ENCODE data around the gene ACSF3.
A peak's percentile ranks its signal among the peaks of the same experiment; 100 is the strongest.

The ACSF3 gene

DNA sequence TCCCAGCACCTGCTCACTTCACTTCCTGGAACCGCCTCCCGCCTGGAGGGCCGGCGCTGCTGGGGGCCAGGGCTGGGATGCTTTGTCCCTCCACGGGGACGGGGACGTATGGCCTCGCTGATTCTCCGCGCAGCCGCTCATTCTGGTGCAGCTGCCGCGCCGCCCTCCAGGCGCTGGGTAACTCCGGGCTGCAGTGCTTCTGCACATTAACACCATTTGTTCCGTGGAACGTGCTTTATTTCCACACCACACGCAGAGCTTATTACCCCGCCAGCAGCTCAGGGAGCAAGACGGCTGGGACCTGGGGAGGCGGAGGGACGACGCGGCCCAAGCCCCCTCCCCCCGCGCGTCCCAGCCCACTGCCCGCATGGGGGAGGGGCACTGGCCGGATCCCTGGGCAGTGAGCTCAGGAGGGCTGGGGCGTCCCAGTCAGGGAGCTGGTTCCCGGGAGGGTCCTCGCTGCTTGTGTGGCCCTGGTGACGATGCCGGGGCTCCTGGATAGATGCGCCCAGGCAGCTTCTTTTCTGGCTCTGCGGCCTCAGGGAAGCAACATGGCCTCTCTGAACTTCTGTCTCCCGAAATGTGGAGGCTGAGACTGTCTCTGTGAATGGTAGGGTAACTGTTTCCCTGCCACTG lies 45.4 kb upstream of the ACSF3 start:
- TF ChIP-seq, protein P1, sequence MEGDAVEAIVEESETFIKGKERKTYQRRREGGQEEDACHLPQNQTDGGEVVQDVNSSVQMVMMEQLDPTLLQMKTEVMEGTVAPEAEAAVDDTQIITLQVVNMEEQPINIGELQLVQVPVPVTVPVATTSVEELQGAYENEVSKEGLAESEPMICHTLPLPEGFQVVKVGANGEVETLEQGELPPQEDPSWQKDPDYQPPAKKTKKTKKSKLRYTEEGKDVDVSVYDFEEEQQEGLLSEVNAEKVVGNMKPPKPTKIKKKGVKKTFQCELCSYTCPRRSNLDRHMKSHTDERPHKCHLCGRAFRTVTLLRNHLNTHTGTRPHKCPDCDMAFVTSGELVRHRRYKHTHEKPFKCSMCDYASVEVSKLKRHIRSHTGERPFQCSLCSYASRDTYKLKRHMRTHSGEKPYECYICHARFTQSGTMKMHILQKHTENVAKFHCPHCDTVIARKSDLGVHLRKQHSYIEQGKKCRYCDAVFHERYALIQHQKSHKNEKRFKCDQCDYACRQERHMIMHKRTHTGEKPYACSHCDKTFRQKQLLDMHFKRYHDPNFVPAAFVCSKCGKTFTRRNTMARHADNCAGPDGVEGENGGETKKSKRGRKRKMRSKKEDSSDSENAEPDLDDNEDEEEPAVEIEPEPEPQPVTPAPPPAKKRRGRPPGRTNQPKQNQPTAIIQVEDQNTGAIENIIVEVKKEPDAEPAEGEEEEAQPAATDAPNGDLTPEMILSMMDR (conservative IDR thresholded peaks at IDR 0.05; ENCODE audit: low read length): no peak
- no peak overlapping the region for H3K4me3 ChIP-seq (ENCODE audit: low read length)
- DNase-seq (ENCODE audit: low read depth): no peak

DNA sequence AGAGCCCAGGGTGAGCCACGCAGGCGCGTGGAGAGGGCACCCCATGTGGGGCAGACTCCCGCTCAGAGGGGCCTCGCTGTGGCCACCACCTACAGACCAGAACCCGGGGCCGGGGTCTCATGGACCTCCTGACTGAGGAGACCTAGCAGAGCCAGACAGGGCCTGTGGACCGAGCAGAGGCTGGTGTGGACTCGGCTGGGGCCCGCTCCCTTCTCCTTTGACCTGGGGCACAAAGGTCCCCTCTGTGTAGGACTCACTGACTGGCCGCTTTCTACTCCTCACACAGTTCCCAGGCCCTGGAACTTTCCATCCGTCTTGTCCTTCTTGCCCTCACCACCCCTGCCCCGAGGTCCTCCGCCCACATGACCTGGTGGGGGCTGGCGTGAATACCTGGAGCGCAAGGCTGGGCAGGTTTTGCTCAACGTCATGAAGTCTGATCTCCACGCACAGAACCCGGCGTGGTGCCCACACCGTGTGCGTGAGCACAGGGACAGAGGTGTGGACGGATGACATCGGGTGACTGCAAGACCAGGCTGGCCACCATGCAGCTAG lies 44.7 kb upstream of the ACSF3 start:
- TF ChIP-seq, protein P1 (conservative IDR thresholded peaks at IDR 0.05; ENCODE audit: low read length): no peak
- DNase-seq (ENCODE audit: low read depth): no peak
- no peak overlapping the region for H3K4me3 ChIP-seq (ENCODE audit: low read length)

DNA sequence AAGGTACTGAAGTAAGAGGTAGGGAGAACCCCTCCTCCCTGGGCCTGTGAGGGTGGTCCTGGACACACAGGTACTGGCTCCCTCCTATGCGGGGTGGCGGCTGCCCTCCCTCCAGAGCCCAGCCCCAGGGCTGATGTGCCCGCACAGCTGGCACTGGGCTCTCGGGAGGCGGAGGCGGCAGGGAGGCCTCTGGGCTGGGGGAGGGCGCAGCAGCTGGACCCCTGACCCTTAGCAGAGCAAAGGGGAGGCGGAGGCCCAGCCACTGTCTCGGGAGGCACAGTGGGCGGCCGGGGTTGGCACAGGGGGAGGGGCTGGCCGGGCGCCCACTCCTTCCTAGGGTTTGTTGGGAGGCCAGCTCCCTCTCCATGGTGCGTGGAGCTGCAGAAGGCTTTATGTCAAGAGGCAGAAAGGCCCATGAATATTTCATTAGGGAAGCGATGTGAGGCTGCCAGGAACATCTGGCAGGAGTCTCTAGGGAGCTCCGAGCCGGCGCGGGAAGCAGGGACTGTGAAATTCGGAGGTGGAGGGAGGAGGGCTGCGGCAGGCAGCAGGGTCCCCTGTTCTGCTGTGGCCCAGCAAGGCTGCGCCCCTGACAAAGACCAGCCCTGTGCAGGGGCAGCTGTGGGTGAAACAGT lies 44.1 kb upstream of the ACSF3 start:
- peak; percentile 13 for DNase-seq (ENCODE audit: low read depth)
- TF ChIP-seq, protein P1 (conservative IDR thresholded peaks at IDR 0.05; ENCODE audit: low read length): no peak
- no peak overlapping the region for H3K4me3 ChIP-seq (ENCODE audit: low read length)

DNA sequence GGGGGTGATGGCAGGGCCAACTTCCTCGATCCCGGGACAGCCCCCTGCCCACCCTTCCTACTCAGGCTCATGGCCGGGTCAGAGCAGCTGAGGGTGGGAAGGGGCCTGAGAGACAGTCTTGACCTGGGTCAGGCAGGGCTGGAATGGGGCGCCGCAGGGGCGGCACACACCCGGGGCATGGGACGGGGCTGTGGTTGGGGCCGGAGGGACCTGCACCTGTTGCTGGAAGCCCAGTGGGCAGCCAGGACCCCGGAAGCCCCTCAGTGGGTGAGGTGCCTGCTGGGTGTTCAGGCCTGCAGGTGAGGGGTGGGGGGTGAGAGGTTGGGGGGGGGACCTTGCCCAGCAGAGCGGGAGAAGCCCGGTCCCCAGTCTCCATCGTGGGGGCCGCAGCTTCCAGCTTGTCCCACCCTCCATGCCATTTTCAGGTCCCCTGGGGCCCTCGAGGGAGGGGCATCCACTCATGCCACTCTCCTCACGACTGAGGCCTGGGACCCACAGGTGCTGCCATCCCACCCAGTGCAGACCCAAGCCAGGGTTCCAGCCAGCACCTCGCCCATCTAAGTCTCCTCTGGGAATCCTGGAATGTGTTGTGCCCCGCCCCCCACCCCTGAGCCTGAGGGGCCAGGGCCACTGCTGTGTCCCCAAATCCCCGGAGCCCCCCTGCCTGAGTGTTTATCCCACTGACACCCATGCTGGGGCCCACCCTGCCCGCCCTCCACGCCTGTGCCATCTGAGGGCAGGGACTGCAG lies 43.4 kb upstream of the ACSF3 start:
- TF ChIP-seq, protein P1 (conservative IDR thresholded peaks at IDR 0.05; ENCODE audit: low read length): no peak
- DNase-seq (ENCODE audit: low read depth): no peak
- H3K4me3 ChIP-seq (ENCODE audit: low read length): no peak overlapping the region

DNA sequence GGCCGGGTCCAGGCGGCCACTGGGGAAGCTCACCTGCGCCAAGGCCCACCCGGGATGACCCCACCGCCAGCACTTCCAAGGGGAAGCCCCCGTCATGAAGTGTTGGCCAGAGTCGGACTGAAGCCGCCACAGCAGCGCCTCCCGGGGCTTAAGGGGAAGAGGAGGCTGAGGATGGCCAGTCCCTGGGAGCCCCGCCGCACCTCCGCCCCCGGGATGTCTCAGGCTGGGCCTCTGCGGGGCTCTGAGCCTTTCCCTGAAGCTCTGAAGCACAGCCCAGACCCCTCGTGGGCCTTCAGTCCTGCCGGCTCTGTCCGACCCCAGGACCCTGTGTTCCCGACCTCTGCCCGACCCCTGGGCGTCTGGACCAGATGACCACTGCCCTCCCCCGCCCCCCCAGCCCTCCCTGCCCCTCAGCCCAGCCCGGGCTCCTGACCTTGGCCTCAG lies 42.8 kb upstream of the ACSF3 start:
- TF ChIP-seq, protein P1 (conservative IDR thresholded peaks at IDR 0.05; ENCODE audit: low read length): no peak

DNA sequence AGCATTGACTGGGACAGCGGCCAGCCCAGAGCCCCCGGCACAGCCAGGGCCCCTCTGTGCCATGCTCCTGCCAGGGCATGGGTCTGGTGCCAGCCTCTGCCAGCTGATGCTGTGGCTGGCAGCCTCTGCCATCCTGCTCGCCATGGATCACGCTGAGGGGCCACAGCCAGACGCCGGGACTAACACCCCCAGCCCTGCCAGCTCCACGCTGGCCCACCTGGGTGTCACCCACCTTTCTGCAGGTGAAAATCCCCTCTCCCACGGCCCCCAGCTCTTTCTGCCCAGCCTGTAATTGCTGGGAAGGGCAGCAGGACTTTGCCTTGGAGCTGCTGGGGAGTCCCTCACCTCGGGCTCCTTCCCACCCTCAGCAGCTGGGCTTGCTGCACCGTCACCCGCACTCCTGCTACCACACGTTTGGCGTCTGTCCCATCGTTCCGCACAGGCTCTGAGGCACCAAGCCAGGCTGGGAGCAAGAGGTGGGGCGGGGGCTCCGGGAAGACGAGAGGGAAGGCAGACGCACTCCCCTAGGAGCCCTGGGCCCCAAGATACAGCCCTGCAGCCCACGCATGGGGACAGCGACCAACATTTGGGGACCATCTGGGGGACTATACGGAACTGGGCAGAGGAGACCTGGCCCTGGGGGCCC lies 42.0 kb upstream of the ACSF3 start:
- DNase-seq (ENCODE audit: low read depth): no peak

More for the DNA sequence above, 42.8 kb upstream of the ACSF3 start:
- no peak for DNase-seq (ENCODE audit: low read depth)
- no peak overlapping the region for H3K4me3 ChIP-seq (ENCODE audit: low read length)

More for the DNA sequence above, 42.0 kb upstream of the ACSF3 start:
- TF ChIP-seq, protein P1 (conservative IDR thresholded peaks at IDR 0.05; ENCODE audit: low read length): no peak
- no peak overlapping the region for H3K4me3 ChIP-seq (ENCODE audit: low read length)
